A549 treated with dexamethasone at 1 μM for 4 hours (cell line): ENCODE data around the gene FUCA1. TPM values are rescaled to one million over a fixed set of nuclear protein-coding genes. Genes with fewer than 3 reads are reported as not detected.

Experiments
- total RNA-seq: library from RNA; stranded (reverse); fragments of 200-300 nt; extraction: Qiagen RNA extraction; gene quantifications from 5 replicates; pipeline ENCODE4 v1.2.3, GENCODE V29; 2022

The FUCA1 gene
- total RNA-seq: 8.5 to 11.4 TPM (median 10.1 TPM) in 5 replicates

DNA sequence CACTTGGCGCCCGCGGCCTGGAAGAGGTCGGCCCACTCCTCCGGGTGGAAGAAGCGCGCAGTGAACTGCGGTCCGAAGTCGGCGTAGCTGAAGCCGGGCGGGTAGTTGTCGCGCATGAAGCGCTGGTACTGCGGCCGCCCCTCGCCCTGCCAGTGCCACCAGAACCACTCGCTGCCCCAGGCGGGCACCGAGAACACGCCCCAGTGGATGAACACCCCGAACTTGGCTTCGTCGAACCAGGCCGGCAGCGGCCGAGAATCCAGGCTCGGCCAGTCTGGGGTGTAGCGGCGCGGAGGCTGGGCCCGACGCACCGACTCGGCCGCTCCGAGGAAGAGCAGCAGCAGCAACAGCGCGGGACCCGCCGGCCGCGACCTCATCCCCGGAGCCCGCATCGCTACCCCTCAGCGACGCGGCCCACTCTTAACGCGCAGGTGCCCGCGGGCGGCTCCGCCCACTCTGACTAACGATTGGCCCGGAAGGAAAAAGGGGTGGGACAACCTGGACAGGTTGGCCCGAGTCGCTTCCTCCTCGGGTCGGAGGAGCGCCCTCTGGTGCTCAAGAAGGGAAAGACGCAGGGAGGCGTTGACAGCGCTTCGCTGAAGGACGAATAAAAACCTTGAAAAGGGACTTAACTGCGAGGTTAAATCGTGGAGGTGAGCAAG is at the start of gene FUCA1:
TSS of gene FUCA1 (minus strand) at position 396 of the 662 bp plus-strand sequence. CDS start at position 392, 4 bp downstream.

GRCh38 chr1:23913212-23913880 is 45.3 kb upstream of the FUCA1 start, which contains the start of gene CNR2:
TSS of gene CNR2 (minus strand) at chr1:23913362. CDS start at chr1:23875617, 37,745 bp downstream.

DNA sequence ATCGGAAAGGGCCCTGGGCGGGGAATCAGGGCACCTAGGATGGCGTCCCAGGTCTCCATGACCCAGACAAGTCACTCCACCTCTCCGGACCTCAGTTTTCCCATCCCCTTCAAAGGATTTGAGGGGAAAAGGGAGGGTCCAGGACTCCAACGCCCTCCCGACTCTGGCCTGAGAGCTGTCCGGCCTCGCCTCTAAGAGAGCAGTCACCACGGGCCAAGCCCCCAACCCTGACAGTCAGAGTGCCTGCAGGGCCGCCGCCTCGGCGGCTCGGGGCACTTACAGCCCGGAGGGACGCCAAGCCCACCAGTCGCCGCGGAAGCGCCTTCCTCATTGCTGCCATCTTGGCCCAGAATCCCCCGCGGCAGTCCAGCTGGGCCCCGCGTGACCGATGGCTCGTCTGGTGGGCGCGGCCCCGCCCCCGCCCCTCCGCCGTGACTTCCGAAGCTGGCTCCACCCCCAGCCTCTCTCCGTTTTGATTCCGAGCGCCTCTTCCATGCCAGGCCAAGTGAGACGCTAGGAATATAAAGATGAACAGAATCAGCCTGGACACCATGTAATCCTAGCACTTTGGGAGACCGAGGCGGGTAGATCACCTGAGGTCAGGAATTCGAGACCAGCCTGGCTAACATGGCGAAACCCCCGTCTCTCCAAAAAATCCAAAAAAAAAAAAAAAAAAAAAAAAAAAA is 42.9 kb downstream of the FUCA1 start, which contains the start of gene HMGCL:
TSS of gene HMGCL (minus strand) at position 354 of the 686 bp plus-strand sequence. CDS start at position 340, 14 bp downstream.

DNA sequence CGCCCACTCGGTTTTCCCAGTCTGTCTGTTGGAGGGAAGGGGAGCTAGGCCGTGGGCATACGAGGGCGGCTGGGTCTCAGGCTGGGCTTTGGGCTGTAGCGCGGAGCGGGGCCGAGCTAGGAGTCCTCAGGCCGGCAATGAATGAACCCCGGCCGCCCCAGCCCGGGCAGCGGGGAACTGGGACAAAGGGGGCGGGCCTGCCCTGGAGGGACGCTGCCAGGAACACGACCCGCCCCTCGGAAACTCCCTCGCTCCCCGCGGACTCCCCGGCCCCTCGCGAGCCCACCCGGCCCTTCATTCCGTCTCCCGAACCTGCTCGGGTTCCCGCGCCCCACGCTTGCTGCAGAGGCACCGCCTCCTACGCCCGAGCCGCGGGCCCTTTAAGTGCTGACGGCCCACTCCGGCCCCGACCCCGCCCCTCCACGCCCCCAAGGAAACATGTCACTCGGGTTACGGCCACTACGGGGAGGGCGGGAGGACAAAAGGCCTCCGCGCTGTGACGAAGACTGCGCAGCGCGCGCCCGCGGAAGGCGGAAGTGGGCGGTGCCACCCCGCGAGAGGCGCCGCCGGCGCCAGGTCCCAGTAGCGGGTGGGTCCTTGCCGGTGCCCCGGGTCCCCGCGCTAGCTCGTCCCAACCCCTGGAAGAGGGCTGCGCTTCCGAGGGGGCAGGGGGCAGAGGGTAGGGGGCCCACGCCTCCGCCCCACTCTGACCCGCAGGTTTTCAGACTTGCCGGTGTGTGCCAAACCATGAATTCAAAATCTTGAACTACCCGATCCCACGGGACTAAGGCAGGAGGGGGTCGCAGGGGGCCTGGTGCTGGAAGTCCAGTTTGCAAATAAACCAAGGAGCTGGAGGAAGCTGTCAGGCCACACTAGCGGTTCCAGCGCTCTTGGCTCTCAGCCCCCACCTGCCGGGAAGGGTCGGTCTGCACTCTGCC is 67.4 kb downstream of the FUCA1 start, which contains the start of gene GALE:
TSS of gene GALE (minus strand) at position 355 of the 938 bp plus-strand sequence. CDS start 1,747 bp downstream, outside the sequence.

Other genes with a start within 250 kb of the FUCA1 start
- 1,437 to 1,632 TPM (median 1,495 TPM) in 5 replicates for gene RPL11, start 176.5 kb downstream of the FUCA1 start, total RNA-seq
- gene ELOA, start 124.8 kb downstream of the FUCA1 start, total RNA-seq: 29.3 to 32.6 TPM (median 31.6 TPM) in 5 replicates
- gene PITHD1, start 89.9 kb downstream of the FUCA1 start, total RNA-seq: 26.1 to 31.6 TPM (median 28.6 TPM) in 5 replicates
- 50.0 to 54.9 TPM (median 54.4 TPM) in 5 replicates for gene LYPLA2, start 77.1 kb downstream of the FUCA1 start, total RNA-seq
- 59.1 to 66.8 TPM (median 65.1 TPM) in 5 replicates for gene GALE, start 67.5 kb downstream of the FUCA1 start, total RNA-seq
- gene HMGCL, start 42.9 kb downstream of the FUCA1 start, total RNA-seq: 11.5 to 12.7 TPM (median 12.6 TPM) in 5 replicates
- gene CNR2, start 45.1 kb upstream of the FUCA1 start, total RNA-seq: 0.02 TPM in 1 of 5 replicates, not detected in the others
- gene PNRC2, start 91.5 kb upstream of the FUCA1 start, total RNA-seq: 29.7 to 39.8 TPM (median 36.7 TPM) in 5 replicates
- gene SRSF10, start 112.0 kb upstream of the FUCA1 start, total RNA-seq: 84.3 to 100 TPM (median 95.9 TPM) in 5 replicates
- 6.0 to 9.1 TPM (median 7.1 TPM) in 5 replicates for gene MYOM3, start 243.8 kb upstream of the FUCA1 start, total RNA-seq